GM18519 (cell line): ENCODE data around the gene SERTAD4.
"Not testable (repeated sequence)": the region's sequence is repeated elsewhere in the genome, so short reads cannot be mapped to it uniquely, and the experiment has no call there.

Experiments used
- ATAC-seq: cut with Tn5 transposase; IDR thresholded peaks from one replicate; pipeline ENCODE4 v1.9.1; 2021; ENCODE audit warnings: mild to moderate bottlenecking, moderate library complexity; ENCODE audit not compliant: unreplicated experiment, low FRiP score

Gene SERTAD4

DNA sequence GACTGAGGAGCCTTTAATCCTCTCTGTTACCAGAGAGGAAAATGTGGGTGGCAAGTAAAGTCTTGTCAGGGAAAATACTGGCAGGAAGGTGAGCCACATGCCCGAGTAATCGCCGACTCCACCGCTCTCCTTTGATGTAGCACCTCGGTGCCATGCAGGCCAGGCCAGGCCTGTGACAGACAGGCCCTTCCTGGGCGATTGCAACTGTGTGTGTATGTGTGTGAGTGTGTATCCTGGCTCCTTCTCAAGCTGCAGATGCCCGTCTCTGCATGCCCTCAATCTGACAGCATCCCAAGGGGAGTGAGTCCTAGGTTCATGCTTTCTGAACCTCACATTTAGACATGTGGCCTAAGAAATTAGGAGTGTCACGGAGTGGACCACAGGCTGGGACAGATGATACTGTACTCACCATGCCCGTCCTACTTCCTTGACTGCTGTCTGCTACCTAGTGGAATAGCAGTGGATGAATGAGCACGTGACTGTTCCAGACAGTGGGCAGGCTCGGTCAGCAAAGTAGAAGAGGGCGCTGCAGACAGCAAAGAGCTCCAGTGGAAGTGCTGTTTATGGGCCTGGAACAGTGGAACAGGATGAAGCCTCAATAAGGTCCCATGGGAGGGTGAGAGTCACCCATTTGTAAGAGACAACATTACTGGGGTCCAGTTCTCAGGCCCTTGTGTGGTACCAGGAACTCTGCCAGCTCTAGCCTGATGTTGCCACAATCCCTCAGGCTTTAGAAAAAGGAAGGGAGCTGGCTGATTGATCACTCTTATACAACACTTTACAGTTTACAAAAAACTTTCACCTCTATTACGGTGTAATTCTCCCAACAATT lies 25.3 kb downstream of the SERTAD4 start:
- ATAC-seq, result no peak

DNA sequence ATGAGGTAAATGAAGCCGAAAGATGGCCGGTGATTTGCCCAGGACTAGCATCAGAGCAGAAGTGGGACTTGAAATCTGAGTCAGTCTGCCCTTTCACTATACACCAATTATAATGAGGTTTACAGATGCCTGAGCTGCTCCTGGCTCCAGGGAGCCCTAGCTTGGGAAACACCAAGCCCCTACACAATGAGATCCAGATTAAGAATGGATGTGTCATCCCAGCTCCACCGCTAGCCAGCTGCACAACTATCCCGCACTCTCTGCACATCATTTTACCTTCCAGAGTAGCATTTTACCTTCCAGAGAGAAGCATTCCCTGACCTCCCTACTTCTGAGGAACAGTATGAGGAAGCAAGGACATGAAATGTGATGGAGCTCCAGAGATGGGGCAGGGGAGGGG lies 27.0 kb downstream of the SERTAD4 start:
- no peak for ATAC-seq

- no peak for ATAC-seq
Measured at GRCh38 chr1:210260096-210260495, 27.5 kb downstream of the SERTAD4 start.

GRCh38 chr1:210262167-210262896 lies 29.7 kb downstream of the SERTAD4 start:
- no peak for ATAC-seq

DNA sequence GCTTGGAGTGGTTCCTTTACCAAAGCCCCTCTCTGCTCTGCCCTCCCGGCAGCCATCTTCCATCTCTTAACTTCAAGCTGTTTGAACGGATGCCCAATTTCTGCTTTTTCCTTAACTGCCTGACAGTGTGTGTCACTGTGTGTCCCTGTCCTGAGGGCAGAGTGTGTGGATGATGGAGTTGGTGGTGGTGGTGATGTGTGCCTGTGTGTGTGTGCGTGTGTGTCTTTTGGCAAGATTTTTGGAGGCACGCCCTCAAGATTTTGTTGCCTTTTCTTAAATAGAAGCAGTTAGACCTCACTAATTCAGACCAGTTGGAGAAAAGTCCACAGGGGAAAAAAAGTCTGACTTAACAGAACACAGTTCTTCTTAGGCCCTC lies 30.3 kb downstream of the SERTAD4 start:
- no peak for ATAC-seq

DNA sequence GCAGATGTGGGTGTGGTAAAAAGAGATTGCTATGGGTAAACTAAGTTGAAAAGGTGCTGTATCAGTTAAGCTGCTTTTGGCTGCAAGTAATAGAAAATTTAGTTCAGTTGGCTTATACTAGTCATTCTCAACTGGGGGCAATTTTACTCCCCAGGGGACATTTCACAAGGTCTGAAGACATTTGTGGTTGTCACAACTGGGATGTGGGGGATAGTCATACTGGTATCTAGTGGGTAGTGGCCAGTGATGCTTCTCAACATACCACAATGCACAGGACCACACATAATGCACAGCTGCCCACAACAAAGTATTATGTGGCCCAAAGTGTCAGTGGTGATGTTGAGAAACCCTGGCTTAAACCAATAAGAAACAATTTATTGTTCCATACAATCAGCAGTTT lies 31.4 kb downstream of the SERTAD4 start:
- ATAC-seq, result no peak

GRCh38 chr1:210264496-210265380 lies 32.1 kb downstream of the SERTAD4 start:
- no peak for ATAC-seq

- not testable (repeated sequence) for ATAC-seq
Measured at GRCh38 chr1:210265392-210265955, 32.9 kb downstream of the SERTAD4 start.

GRCh38 chr1:210269981-210270380 lies 37.4 kb downstream of the SERTAD4 start:
- no peak for ATAC-seq

DNA sequence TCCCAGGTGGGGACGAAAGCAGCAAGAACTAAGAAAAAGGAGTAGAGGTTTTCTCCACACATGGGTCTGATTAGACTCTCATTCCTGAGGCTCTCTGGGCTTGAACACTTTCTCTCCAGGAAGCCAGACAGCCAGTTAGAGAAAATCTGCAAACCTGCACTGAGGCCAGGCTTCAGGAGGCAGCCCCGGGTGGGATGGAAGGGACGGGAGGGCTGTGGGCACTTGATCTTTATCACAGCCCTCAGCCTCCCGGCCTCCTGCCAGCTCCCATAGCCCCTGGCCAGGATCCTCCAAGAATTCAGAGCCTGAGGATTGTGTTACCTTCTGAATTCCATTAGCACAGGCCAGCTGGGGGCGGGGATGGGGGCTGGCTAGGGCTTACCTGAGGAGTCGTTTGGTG lies 40.1 kb downstream of the SERTAD4 start:
- ATAC-seq, result no peak

- ATAC-seq, result no peak
Measured at GRCh38 chr1:210280221-210280620, 47.6 kb downstream of the SERTAD4 start.

DNA sequence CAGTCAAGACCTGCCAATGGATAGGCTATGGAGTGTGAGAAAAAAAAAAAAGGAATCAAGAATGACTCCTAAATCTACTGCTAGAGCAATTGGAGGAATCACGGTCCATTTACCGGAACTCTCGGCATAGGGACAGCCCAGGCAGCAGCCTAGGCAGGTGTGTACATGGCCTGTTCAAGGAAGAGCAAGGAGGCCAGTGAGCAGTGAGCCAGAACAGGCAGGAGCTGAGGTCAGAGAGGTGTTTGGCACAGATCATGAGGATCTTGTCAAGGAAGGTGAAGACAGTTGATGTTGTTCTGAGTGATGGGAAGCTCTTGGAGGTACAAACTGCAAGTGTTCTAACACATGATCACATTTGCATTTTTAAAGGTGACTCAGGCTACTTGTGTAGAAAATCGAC lies 55.5 kb downstream of the SERTAD4 start:
- ATAC-seq, result no peak

GRCh38 chr1:210289248-210289647 lies 56.7 kb downstream of the SERTAD4 start:
- ATAC-seq, result no peak

DNA sequence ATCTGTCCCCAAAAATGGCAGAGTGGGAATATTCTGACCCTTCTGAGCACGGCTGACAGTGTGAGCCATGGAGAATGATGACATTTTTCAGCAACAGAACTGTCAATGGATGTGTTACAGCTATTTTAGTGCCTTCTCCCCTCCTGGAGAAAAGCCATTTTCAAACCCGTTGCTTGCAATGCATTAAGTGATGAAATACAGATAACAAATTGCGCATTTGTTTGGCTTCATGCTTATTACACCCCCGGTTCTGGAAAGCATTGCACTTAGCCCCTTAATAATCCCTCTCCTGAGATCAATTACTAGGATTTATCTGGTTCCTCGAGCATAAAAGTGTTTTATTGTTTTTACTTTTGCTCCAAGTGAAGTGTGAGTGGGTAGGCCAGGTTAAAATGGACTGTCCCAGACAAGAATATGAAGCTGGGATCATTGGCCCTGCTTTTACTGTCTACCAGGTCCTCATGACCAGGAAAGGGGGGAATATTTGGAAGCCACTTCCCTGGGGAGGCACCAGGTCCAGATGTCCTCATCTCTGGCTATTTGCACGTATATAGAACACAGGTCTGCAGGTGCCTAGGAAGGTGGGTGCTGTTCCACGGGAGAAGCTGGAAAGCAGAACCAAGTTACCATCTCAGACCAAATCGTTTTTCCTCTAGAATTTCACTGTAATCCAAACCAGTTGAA lies 58.6 kb downstream of the SERTAD4 start:
- no peak for ATAC-seq

DNA sequence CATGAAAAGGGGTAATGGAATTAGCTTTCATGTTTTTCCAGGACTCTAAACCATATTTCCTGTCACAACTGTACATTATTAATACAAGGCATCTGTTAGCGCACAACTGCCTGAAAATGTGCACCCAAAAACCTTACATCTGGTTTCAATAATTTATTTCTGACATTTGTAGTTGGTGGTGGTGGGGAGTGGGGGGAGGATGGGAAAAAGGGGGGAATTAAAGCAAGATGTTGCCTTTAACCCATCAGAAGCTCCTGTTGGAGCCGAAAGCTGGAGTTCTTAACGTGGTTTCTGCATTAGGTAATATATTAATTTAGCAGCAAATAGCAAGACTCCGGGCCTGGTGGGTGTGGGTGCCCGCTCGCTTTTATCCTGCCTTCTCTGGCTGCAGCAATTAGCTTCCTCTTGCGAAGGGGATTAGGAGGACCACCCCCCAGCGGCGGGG lies 59.2 kb downstream of the SERTAD4 start:
- ATAC-seq, result no peak

GRCh38 chr1:210292231-210292871 lies 59.8 kb downstream of the SERTAD4 start:
- ATAC-seq, result no peak

DNA sequence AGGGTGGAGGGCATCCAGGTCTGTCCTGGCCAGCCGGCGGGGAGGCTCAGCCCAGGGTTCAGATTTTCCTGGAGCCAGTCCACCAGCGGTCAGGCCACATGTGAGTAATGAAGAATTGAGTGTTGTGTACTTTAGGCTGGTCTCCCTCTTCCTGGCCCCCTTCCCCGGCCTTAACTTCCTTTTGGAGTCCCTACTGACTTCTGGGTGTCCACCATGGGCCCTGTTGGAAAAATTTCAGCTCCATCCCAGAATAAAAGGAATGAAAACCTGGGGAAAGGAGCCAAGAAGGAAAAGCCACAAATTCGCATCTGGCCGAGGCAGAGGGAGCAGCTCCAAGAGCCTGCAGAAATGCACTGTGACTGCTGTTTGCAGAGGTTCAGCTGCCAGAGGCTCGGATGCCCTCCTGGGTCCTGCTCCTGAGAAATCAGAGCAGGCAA lies 60.6 kb downstream of the SERTAD4 start:
- no peak for ATAC-seq

- ATAC-seq, result no peak
Measured at GRCh38 chr1:210294999-210295745, 62.6 kb downstream of the SERTAD4 start.
